ENCODE data around the gene SRSF2.

Gene SRSF2

GRCh38 chr17:76686538-76687297, 50.4 kb downstream of the SRSF2 start:
- TF ChIP-seq CTCF (conservative IDR thresholded peaks at IDR 0.05; ENCODE audit: low read depth, low read length), result no peak
- no peak overlapping the region for H3K4me3 ChIP-seq (ENCODE audit: low read depth, low read length)
- DNase-seq (ENCODE audit: low read depth), result no peak

DNA sequence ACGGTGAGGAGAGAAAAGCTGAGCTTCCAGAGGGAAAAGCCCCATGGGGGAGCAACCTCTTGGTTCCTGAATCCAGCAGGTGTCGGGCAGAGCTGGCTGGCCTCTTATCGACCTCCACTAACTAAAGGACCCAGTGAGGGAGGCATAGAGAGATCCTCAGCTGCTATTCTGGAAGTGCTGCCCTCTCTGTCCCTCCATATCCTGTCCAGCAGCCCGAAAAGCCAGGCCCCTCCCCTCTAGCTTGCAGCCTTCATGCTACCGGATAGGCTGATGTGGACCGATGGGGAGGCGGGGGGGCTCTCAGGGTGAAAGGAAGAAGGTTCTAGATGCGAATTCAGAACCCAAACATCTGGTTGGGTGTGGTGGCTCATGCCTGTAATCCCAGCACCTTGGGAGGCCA, 51.3 kb downstream of the SRSF2 start:
- DNase-seq (ENCODE audit: low read depth), result no peak
- TF ChIP-seq CTCF (conservative IDR thresholded peaks at IDR 0.05; ENCODE audit: low read depth, low read length), result no peak
- no peak overlapping the region for H3K4me3 ChIP-seq (ENCODE audit: low read depth, low read length)

- no peak for DNase-seq (ENCODE audit: low read depth)
- H3K4me3 ChIP-seq (ENCODE audit: low read depth, low read length), result no peak overlapping the region
- TF ChIP-seq CTCF (conservative IDR thresholded peaks at IDR 0.05; ENCODE audit: low read depth, low read length), result no peak
Observed at GRCh38 chr17:76685366-76685765, 51.8 kb downstream of the SRSF2 start.

DNA sequence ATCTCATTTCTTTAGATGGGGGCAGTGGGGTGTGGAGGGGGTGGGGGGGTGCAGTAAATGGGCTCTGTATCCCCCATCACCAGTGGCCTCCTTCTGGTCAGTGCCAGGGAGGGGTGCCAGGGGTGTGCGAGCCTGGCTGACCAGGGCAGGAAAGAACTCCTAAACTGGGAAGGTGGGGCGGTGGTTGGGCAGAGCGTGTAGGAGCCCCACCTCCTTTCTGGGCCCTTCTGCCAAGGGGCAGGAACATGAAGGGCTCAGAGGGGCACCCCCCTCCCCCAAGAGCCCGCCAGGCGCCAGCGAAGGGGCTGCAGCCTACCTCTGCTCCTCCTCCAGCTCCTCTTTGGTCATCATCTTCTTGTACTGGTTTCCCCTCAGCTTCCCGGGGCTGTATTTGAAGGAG, 52.4 kb downstream of the SRSF2 start:
- H3K4me3 ChIP-seq (ENCODE audit: low read depth, low read length), result no peak overlapping the region
- no peak for DNase-seq (ENCODE audit: low read depth)
- no peak for TF ChIP-seq CTCF (conservative IDR thresholded peaks at IDR 0.05; ENCODE audit: low read depth, low read length)
